ENCODE data around the gene LGALS9B. TPM values are rescaled to one million over a fixed set of nuclear protein-coding genes. Genes with fewer than 3 reads are reported as not detected.
"Not testable (repeated sequence)": the region's sequence is repeated elsewhere in the genome, so short reads cannot be mapped to it uniquely, and the experiment has no call there.

The LGALS9B gene
- total and polyA plus RNA-seq, 2 of the 13 experiments (the other 11 are each of a cell fraction or from before 2014, with no cell fraction given), result not detected

- in situ Hi-C loops (cut with HindIII; ENCODE audit: extremely low pct_ligation_motif_present, low pct_unique_long_range_greater_than_20kb); FAIRE-seq; H3K9me3 ChIP-seq (ENCODE audit: low read length); POLR2A ChIA-PET; intact Hi-C loops (cut with micrococcal nuclease; ENCODE audit: unreplicated experiment); H3K36me3 ChIP-seq (replicated peaks in 1 of 2; ENCODE audit: control insufficient read depth in 1 of 2, insufficient read depth in 2 of 2, low read length in 2 of 2); H3K4me2 ChIP-seq (ENCODE audit: low read depth, low read length); H4K20me1 ChIP-seq (ENCODE audit: insufficient read depth, low read length); H3K4me3 ChIP-seq (replicated peaks in 1 of 3; ENCODE audit: insufficient read depth in 1 of 3, low read depth in 2 of 3, low read length in 3 of 3); H3K27ac ChIP-seq (ENCODE audit: extremely low read length, insufficient read depth, low read length); H3K27me3 ChIP-seq (ENCODE audit: control insufficient read depth in 1 of 2, insufficient read depth in 2 of 2, low read length in 2 of 2); ATAC-seq; CTCF ChIA-PET (ENCODE audit: low intra/inter-chr PET ratio, low total read pairs); H3K79me2 ChIP-seq (ENCODE audit: insufficient read depth, low read length); H3K4me1 ChIP-seq (ENCODE audit: insufficient read depth, low read length); BruUV-seq (replicated peaks); DNase-seq (ENCODE audit: low spot score); H2AFZ ChIP-seq (ENCODE audit: low read length); H3K9ac ChIP-seq (ENCODE audit: insufficient read depth, low read depth, low read length): not testable (repeated sequence)
- WGBS (ENCODE audit: low lambda C conversion rate), result 0% methylated on average over 2 of the region's 5 CpGs
These were observed 26.7 kb downstream of the LGALS9B start for GRCh38 chr17:20440665-20441064.

- DNase-seq (ENCODE audit: low spot score); H3K36me3 ChIP-seq (replicated peaks in 1 of 2; ENCODE audit: control insufficient read depth in 1 of 2, insufficient read depth in 2 of 2, low read length in 2 of 2); H2AFZ ChIP-seq (ENCODE audit: low read length); H3K4me3 ChIP-seq (replicated peaks in 1 of 3; ENCODE audit: insufficient read depth in 1 of 3, low read depth in 2 of 3, low read length in 3 of 3); CTCF ChIA-PET (ENCODE audit: low intra/inter-chr PET ratio, low total read pairs); H3K79me2 ChIP-seq (ENCODE audit: insufficient read depth, low read length); H3K27ac ChIP-seq (ENCODE audit: extremely low read length, insufficient read depth, low read length); BruUV-seq (replicated peaks); H3K4me2 ChIP-seq (ENCODE audit: low read depth, low read length); in situ Hi-C loops (cut with HindIII; ENCODE audit: extremely low pct_ligation_motif_present, low pct_unique_long_range_greater_than_20kb); FAIRE-seq; H4K20me1 ChIP-seq (ENCODE audit: insufficient read depth, low read length); H3K27me3 ChIP-seq (ENCODE audit: control insufficient read depth in 1 of 2, insufficient read depth in 2 of 2, low read length in 2 of 2); POLR2A ChIA-PET; ATAC-seq; H3K9me3 ChIP-seq (ENCODE audit: low read length); H3K4me1 ChIP-seq (ENCODE audit: insufficient read depth, low read length); intact Hi-C loops (cut with micrococcal nuclease; ENCODE audit: unreplicated experiment); H3K9ac ChIP-seq (ENCODE audit: insufficient read depth, low read depth, low read length): not testable (repeated sequence)
- WGBS (ENCODE audit: low lambda C conversion rate), result 33% methylated on average over 3 of the region's 3 CpGs
These were observed 32.2 kb downstream of the LGALS9B start for GRCh38 chr17:20435166-20435565.

GRCh38 chr17:20433382-20433781 lies 34.0 kb downstream of the LGALS9B start:
- POLR2A ChIA-PET; DNase-seq (ENCODE audit: low spot score); in situ Hi-C loops (cut with HindIII; ENCODE audit: extremely low pct_ligation_motif_present, low pct_unique_long_range_greater_than_20kb); FAIRE-seq; intact Hi-C loops (cut with micrococcal nuclease; ENCODE audit: unreplicated experiment); ATAC-seq; H4K20me1 ChIP-seq (ENCODE audit: insufficient read depth, low read length); H3K4me1 ChIP-seq (ENCODE audit: insufficient read depth, low read length); BruUV-seq (replicated peaks); H3K27ac ChIP-seq (ENCODE audit: extremely low read length, insufficient read depth, low read length); H2AFZ ChIP-seq (ENCODE audit: low read length); H3K4me2 ChIP-seq (ENCODE audit: low read depth, low read length); H3K27me3 ChIP-seq (ENCODE audit: control insufficient read depth in 1 of 2, insufficient read depth in 2 of 2, low read length in 2 of 2); H3K9ac ChIP-seq (ENCODE audit: insufficient read depth, low read depth, low read length); H3K9me3 ChIP-seq (ENCODE audit: low read length); H3K4me3 ChIP-seq (replicated peaks in 1 of 3; ENCODE audit: insufficient read depth in 1 of 3, low read depth in 2 of 3, low read length in 3 of 3); CTCF ChIA-PET (ENCODE audit: low intra/inter-chr PET ratio, low total read pairs); H3K36me3 ChIP-seq (replicated peaks in 1 of 2; ENCODE audit: control insufficient read depth in 1 of 2, insufficient read depth in 2 of 2, low read length in 2 of 2); H3K79me2 ChIP-seq (ENCODE audit: insufficient read depth, low read length): not testable (repeated sequence)
- WGBS (ENCODE audit: low lambda C conversion rate), result 22% methylated on average over 3 of the region's 8 CpGs

- H3K27ac ChIP-seq (ENCODE audit: extremely low read length, insufficient read depth, low read length); BruUV-seq (replicated peaks); H4K20me1 ChIP-seq (ENCODE audit: insufficient read depth, low read length); DNase-seq (ENCODE audit: low spot score); H3K79me2 ChIP-seq (ENCODE audit: insufficient read depth, low read length); H3K27me3 ChIP-seq (ENCODE audit: control insufficient read depth in 1 of 2, insufficient read depth in 2 of 2, low read length in 2 of 2); H3K4me1 ChIP-seq (ENCODE audit: insufficient read depth, low read length); H2AFZ ChIP-seq (ENCODE audit: low read length); H3K9ac ChIP-seq (ENCODE audit: insufficient read depth, low read depth, low read length); H3K4me3 ChIP-seq (replicated peaks in 1 of 3; ENCODE audit: insufficient read depth in 1 of 3, low read depth in 2 of 3, low read length in 3 of 3); CTCF ChIA-PET (ENCODE audit: low intra/inter-chr PET ratio, low total read pairs); ATAC-seq; H3K4me2 ChIP-seq (ENCODE audit: low read depth, low read length); H3K36me3 ChIP-seq (replicated peaks in 1 of 2; ENCODE audit: control insufficient read depth in 1 of 2, insufficient read depth in 2 of 2, low read length in 2 of 2); POLR2A ChIA-PET; FAIRE-seq; intact Hi-C loops (cut with micrococcal nuclease; ENCODE audit: unreplicated experiment); H3K9me3 ChIP-seq (ENCODE audit: low read length); in situ Hi-C loops (cut with HindIII; ENCODE audit: extremely low pct_ligation_motif_present, low pct_unique_long_range_greater_than_20kb): not testable (repeated sequence)
- 21% methylated on average over 2 of the region's 2 CpGs for WGBS (ENCODE audit: low lambda C conversion rate)
These were observed 40.1 kb downstream of the LGALS9B start for GRCh38 chr17:20427264-20427663.
